Fibroblast of lung (primary cell): ENCODE data around the gene KASH5. TPM values are rescaled to one million over a fixed set of nuclear protein-coding genes. Genes with fewer than 3 reads are reported as not detected.
A peak's percentile ranks its signal among the peaks of the same experiment; 100 is the strongest.

Experiments used
- DNase-seq, 2 donors: peaks; one replicate each; pipeline versions ENCODE4 v3.0.0 to v3.0.0-alpha.2; 2010; ENCODE audit warnings: low read depth in 2 of 2
- H2AFZ ChIP-seq: 2 replicates; pipeline ENCODE4 v1.5.1; 2012; ENCODE audit warnings: low read length, control low read depth, inconsistent platforms
- H3K27ac ChIP-seq: 2 replicates; pipeline ENCODE4 v1.5.1; 2011; ENCODE audit warnings: low read length, control low read depth; ENCODE audit not compliant: insufficient read depth
- H3K27me3 ChIP-seq: 2 replicates; pipeline ENCODE4 v1.5.1; 2011; ENCODE audit warnings: mild to moderate bottlenecking, low read length; ENCODE audit not compliant: control insufficient read depth, insufficient read depth
- H3K36me3 ChIP-seq: 2 replicates; pipeline ENCODE4 v1.5.1; 2011; ENCODE audit warnings: low read length; ENCODE audit not compliant: control insufficient read depth, insufficient read depth
- H3K4me1 ChIP-seq: 2 replicates; pipeline ENCODE4 v1.5.1; 2011; ENCODE audit warnings: low read length; ENCODE audit not compliant: control insufficient read depth, insufficient read depth; ENCODE audit errors: extremely low read depth
- H3K4me2 ChIP-seq: 2 replicates; pipeline ENCODE4 v1.5.1; 2011; ENCODE audit warnings: low read length, control low read depth; ENCODE audit not compliant: insufficient read depth; ENCODE audit errors: extremely low read depth
- H3K4me3 ChIP-seq, 4 experiments: fragments of 200-600 bp in 1 of 4; sonication (generic) in 1 of 4; replicated peaks in 1 of 4; 2 replicates each; pipeline ENCODE4 v1.5.1; 2011 to 2016; ENCODE audit warnings: low read length in 4 of 4, low read depth in 3 of 4, mild to moderate bottlenecking in 3 of 4, control low read depth in 2 of 4, inconsistent platforms in 1 of 4, mixed read lengths in 1 of 4; ENCODE audit not compliant: insufficient read depth in 1 of 4; ENCODE audit errors: control extremely low read depth in 1 of 4
- H3K79me2 ChIP-seq: 2 replicates; pipeline ENCODE4 v1.5.1; 2012; ENCODE audit warnings: mild to moderate bottlenecking, low read length, inconsistent platforms; ENCODE audit not compliant: control insufficient read depth, insufficient read depth
- H3K9ac ChIP-seq: 2 replicates; pipeline ENCODE4 v1.5.1; 2011; ENCODE audit warnings: mild to moderate bottlenecking, low read length, control low read depth; ENCODE audit not compliant: insufficient read depth
- H3K9me3 ChIP-seq: 2 replicates; pipeline ENCODE4 v1.5.1; 2012; ENCODE audit warnings: low read depth, low read length; ENCODE audit not compliant: control insufficient read depth, insufficient read depth
- H4K20me1 ChIP-seq: 2 replicates; pipeline ENCODE4 v1.5.1; 2011; ENCODE audit warnings: low read length; ENCODE audit not compliant: control insufficient read depth, insufficient read depth; ENCODE audit errors: extremely low read depth
- EZH2 ChIP-seq: IDR thresholded peaks from 2 replicates; pipeline ENCODE4 v1.5.1; 2012; ENCODE audit warnings: low read length, control low read depth, mild to moderate bottlenecking; ENCODE audit errors: missing control alignments
- polyA plus RNA-seq, 2 donors: library from polyadenylated mRNA; depleted of rRNA in 1 of 2; stranded (reverse) in 1 of 2; unstranded in 1 of 2; fragments of >200 nt; gene quantifications; 2 replicates each; pipeline ENCODE4 v1.2.1, GENCODE V29; 2011 to 2012; ENCODE audit warnings: missing spikeins in 1 of 2
- total RNA-seq: library from RNA; depleted of rRNA; stranded (reverse); fragments of >200 nt; gene quantifications from 2 replicates; pipeline ENCODE4 v1.2.1, GENCODE V29; 2014
- TF ChIP-seq, protein P1 (sequence below), 2 donors: IDR thresholded peaks in 1 of 2; conservative IDR thresholded peaks in 1 of 2; 1 replicate in 1 of 2; 2 replicates in 1 of 2; pipeline ENCODE4 v1.5.1; 2011 to 2012; ENCODE audit warnings: low read length in 2 of 2, control low read depth in 1 of 2, inconsistent platforms in 1 of 2, low read depth in 1 of 2, mild to moderate bottlenecking in 1 of 2

The KASH5 gene
- total and polyA plus RNA-seq, 2 donors (not counting 1 experiment from before 2014, with no cell fraction given), result not detected

DNA sequence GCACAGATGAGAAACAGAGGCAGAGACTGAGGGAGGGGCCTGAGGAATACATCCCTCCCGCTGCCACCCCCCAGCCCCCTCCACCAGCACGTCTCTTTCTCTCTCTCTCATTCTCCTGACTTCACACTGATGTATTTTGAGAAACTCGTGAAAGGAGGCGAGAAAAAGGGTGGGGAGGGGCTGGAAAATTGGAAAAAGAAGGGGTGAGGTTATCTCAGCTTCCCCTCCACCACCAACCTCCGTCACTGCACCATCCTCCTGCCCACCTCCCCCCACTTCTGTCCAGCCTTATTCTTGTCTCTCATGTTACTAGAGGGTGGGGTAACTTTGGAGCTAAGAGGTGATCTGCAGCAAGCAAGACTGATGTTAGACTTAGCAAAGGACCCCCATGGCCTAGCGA, 51.8 kb downstream of the KASH5 start:
- Histone ChIP-seq H3K9me3 (no peaks in the 10 kb centered on the region), H3K4me1 (no peaks in the 10 kb centered on the region), H3K36me3 (no peaks in the 10 kb centered on the region), H4K20me1 (no peaks in the 10 kb centered on the region), H3K79me2 (no peaks in the 10 kb centered on the region), H3K27ac (no peak overlapping the region), H3K4me3 (no peak overlapping the region), H3K9ac (no peak overlapping the region), H2AFZ (no peak overlapping the region), H3K4me2 (no peak overlapping the region), H3K27me3 (peaks cover 63% of the 10 kb centered on the region)
- DNase-seq, result no peak
- no peak for TF ChIP-seq EZH2
- TF ChIP-seq, protein P1, sequence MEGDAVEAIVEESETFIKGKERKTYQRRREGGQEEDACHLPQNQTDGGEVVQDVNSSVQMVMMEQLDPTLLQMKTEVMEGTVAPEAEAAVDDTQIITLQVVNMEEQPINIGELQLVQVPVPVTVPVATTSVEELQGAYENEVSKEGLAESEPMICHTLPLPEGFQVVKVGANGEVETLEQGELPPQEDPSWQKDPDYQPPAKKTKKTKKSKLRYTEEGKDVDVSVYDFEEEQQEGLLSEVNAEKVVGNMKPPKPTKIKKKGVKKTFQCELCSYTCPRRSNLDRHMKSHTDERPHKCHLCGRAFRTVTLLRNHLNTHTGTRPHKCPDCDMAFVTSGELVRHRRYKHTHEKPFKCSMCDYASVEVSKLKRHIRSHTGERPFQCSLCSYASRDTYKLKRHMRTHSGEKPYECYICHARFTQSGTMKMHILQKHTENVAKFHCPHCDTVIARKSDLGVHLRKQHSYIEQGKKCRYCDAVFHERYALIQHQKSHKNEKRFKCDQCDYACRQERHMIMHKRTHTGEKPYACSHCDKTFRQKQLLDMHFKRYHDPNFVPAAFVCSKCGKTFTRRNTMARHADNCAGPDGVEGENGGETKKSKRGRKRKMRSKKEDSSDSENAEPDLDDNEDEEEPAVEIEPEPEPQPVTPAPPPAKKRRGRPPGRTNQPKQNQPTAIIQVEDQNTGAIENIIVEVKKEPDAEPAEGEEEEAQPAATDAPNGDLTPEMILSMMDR (conservative IDR thresholded peaks at IDR 0.05 in 1 of 2, IDR thresholded peaks at IDR 0.05 in 1 of 2; ENCODE audit: low read depth in 1 of 2, low read length in 2 of 2), result no peak

GRCh38 chr19:49440439-49441209, 52.6 kb downstream of the KASH5 start:
- DNase-seq, result no peak
- H3K9me3 ChIP-seq, result no peaks in the 10 kb centered on the region
- no peak overlapping the region for H3K27ac ChIP-seq
- H4K20me1 ChIP-seq, result no peaks in the 10 kb centered on the region
- no peaks in the 10 kb centered on the region for H3K4me1 ChIP-seq
- H2AFZ ChIP-seq, result no peak overlapping the region
- H3K79me2 ChIP-seq, result no peaks in the 10 kb centered on the region
- no peak overlapping the region for H3K4me2 ChIP-seq
- TF ChIP-seq, protein P1 (conservative IDR thresholded peaks at IDR 0.05 in 1 of 2, IDR thresholded peaks at IDR 0.05 in 1 of 2; ENCODE audit: low read depth in 1 of 2, low read length in 2 of 2), result no peak
- TF ChIP-seq EZH2, result peak; percentile 96
- no peak overlapping the region for H3K4me3 ChIP-seq
- no peaks in the 10 kb centered on the region for H3K36me3 ChIP-seq
- H3K27me3 ChIP-seq, result peaks cover 57% of the 10 kb centered on the region
- H3K9ac ChIP-seq, result no peak overlapping the region

DNA sequence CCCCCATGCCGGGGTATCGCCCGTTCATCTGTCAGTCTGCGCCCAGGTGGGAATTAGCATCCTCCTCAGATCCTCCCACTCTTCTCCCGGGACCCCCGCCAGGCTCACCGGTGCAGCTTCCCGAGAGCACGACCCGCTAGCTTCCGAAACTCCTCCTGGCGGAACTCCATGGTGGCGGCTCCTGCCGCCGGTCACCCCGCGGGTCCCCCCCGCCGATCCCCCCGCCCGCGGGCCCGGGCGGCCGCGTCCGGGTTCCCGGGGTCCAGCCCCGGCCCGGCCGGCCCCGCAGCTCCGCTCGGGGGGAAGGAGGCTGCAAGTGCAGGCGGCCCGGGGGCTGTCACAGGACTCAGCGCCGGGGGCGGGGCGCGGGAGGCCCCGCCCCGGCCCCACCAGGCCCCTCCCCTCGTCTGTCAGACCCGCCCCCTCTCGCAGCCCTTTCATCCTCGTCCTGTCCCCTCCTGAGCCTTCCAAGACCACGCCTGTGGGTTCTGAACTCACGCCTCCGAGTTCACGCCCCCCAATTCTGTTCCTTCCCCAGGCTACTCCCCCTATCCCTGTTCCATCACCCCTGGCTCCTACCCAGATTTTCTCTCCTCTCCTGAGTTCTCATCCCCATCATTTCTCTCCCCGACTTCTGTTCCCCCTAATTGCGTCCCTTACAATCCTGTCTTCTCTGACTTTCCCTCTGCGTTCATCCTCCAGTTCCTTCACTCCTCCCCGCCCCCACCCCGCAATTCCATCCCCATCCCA, 53.3 kb downstream of the KASH5 start, which contains the start of gene SLC17A7:
Gene SLC17A7 (minus strand): TSS at position 318 of the 750 bp plus-strand sequence. CDS start 148 bp downstream, at position 170.
- Histone ChIP-seq H2AFZ (no peak within 1 kb of the TSS), H3K27ac (no peak within 1 kb of the TSS), H3K9me3 (no peaks in the 10 kb centered on the region), H3K9ac (no peak within 1 kb of the TSS), H3K36me3 (no peaks in the 10 kb centered on the region), H4K20me1 (no peaks in the 10 kb centered on the region), H3K4me1 (no peaks in the 10 kb centered on the region), H3K27me3 (peaks cover 49% of the 10 kb centered on the region), H3K4me2 (peak within 1 kb of the TSS; percentile 13), H3K79me2 (no peaks in the 10 kb centered on the region), H3K4me3 (no peak within 1 kb of the TSS)
- peak; percentile 67 for TF ChIP-seq EZH2
- TF ChIP-seq, protein P1 (conservative IDR thresholded peaks at IDR 0.05 in 1 of 2, IDR thresholded peaks at IDR 0.05 in 1 of 2; ENCODE audit: low read depth in 1 of 2, low read length in 2 of 2), result no peak
- no peak for DNase-seq
